Measurements from ENCODE around the gene GALNT2. TPM values are rescaled to one million over a fixed set of nuclear protein-coding genes. Genes with fewer than 3 reads are reported as not detected.

Gene GALNT2
- polyA plus RNA-seq, 1 of the 3 experiments (the other 2 are of a cell fraction): 118 TPM

- TF ChIP-seq USF1 (IDR thresholded peaks at IDR 0.05; ENCODE audit: borderline replicate concordance, low read depth): no peak
These were observed 43.0 kb downstream of the GALNT2 start (continued) for GRCh38 chr1:230109895-230110667.

GRCh38 chr1:230110971-230111370 lies 43.9 kb downstream of the GALNT2 start:
- ChIA-PET CTCF (interaction anchor here (1.0 to 3.4 kb wide), 7 partner anchors 9 to 552 kb away, joined by 3 to 10 read pairs (median 4); partner anchors contain the start of gene ABCB10), POLR2A (no interaction called here)
- peaks cover 38% of the 10 kb centered on the region for H4K20me1 ChIP-seq (ENCODE audit: insufficient read depth)
- H3K36me3 ChIP-seq (replicated peaks in 1 of 2; ENCODE audit: control insufficient read depth in 1 of 2, insufficient read depth in 2 of 2, low read length in 1 of 2): peaks cover 0 to 3% of the 10 kb centered on the region in 2 experiments
- WGBS (ENCODE audit: low lambda C conversion rate): 88% methylated on average over 8 of the region's 8 CpGs
- H3K27ac ChIP-seq (ENCODE audit: low read depth in 2 of 2, low read length in 1 of 2): no peak overlapping the region
- TF ChIP-seq CTCF (IDR thresholded peaks at IDR 0.05): no peak
- no peak for TF ChIP-seq SIN3A (IDR thresholded peaks at IDR 0.05; ENCODE audit: borderline replicate concordance, low read depth, low read length)
- TF ChIP-seq SMC3 (IDR thresholded peaks at IDR 0.05; ENCODE audit: low read depth, low read length): no peak
- no peak for TF ChIP-seq RXRA (IDR thresholded peaks at IDR 0.05; ENCODE audit: borderline replicate concordance, low read depth)
- H3F3A ChIP-seq (replicated peaks; ENCODE audit: insufficient read depth): peaks cover 3% of the 10 kb centered on the region
- H3K4me3 ChIP-seq (ENCODE audit: low read depth in 2 of 2, low read length in 1 of 2): no peak overlapping the region
- H2AFZ ChIP-seq (ENCODE audit: low read depth): no peak overlapping the region
- H3K9me3 ChIP-seq: no peaks in the 10 kb centered on the region
- peaks cover 30 to 60% of the 10 kb centered on the region in 2 experiments for H3K4me1 ChIP-seq (ENCODE audit: control insufficient read depth in 1 of 2, insufficient read depth in 2 of 2, low read depth in 1 of 2, low read length in 1 of 2)
- no peaks in the 10 kb centered on the region for H3K27me3 ChIP-seq (ENCODE audit: insufficient read depth)
- H3K4me2 ChIP-seq: no peak overlapping the region
- H3K9ac ChIP-seq: no peak overlapping the region
- no peaks in the 10 kb centered on the region for H3K9me2 ChIP-seq
- DNase-seq: no peak
- peaks cover 97% of the 10 kb centered on the region for H3K79me2 ChIP-seq (ENCODE audit: insufficient read depth)

GRCh38 chr1:230112131-230112701 lies 45.2 kb downstream of the GALNT2 start:
- H3K79me2 ChIP-seq (ENCODE audit: insufficient read depth): peaks cover 97% of the 10 kb centered on the region
- 0 out of 2 replicates have a peak overlapping the region, but pooled peaks have one; percentile 5 for H3K4me2 ChIP-seq
- no peaks in the 10 kb centered on the region for H3K27me3 ChIP-seq (ENCODE audit: insufficient read depth)
- peaks cover 39% of the 10 kb centered on the region for H4K20me1 ChIP-seq (ENCODE audit: insufficient read depth)
- H3F3A ChIP-seq (replicated peaks; ENCODE audit: insufficient read depth): no peaks in the 10 kb centered on the region
- peak; percentile 71 for DNase-seq
- 64% methylated on average over 7 of the region's 7 CpGs for WGBS (ENCODE audit: low lambda C conversion rate)
- H3K9ac ChIP-seq: no peak overlapping the region
- peaks cover 0 to 8% of the 10 kb centered on the region in 2 experiments for H3K36me3 ChIP-seq (replicated peaks in 1 of 2; ENCODE audit: control insufficient read depth in 1 of 2, insufficient read depth in 2 of 2, low read length in 1 of 2)
- no peaks in the 10 kb centered on the region for H3K9me2 ChIP-seq
- peaks cover 23 to 48% of the 10 kb centered on the region in 2 experiments for H3K4me1 ChIP-seq (ENCODE audit: control insufficient read depth in 1 of 2, insufficient read depth in 2 of 2, low read depth in 1 of 2, low read length in 1 of 2)
- ChIA-PET POLR2A (no interaction called here), CTCF (interaction anchor here (0.7 to 3.4 kb wide), 6 partner anchors 8 to 451 kb away, joined by 3 to 10 read pairs (median 4); no protein-coding TSS in a partner anchor)
- no peak overlapping the region for H2AFZ ChIP-seq (ENCODE audit: low read depth)
- H3K9me3 ChIP-seq: no peaks in the 10 kb centered on the region
- H3K4me3 ChIP-seq (ENCODE audit: low read depth in 2 of 2, low read length in 1 of 2): no peak overlapping the region
- peak overlapping the region in 1 of 2 experiments; percentile 64; a peak in 2 of 4 replicates for H3K27ac ChIP-seq (ENCODE audit: low read depth in 2 of 2, low read length in 1 of 2)
- no peak for TF ChIP-seq ZBTB33 (IDR thresholded peaks at IDR 0.05; ENCODE audit: borderline replicate concordance, low read depth)
- no peak for TF ChIP-seq USF2 (IDR thresholded peaks at IDR 0.05; ENCODE audit: borderline replicate concordance, low read depth, low read length)
- no peak for TF ChIP-seq USF1 (IDR thresholded peaks at IDR 0.05; ENCODE audit: borderline replicate concordance, low read depth)
- no peak for TF ChIP-seq EP300 (IDR thresholded peaks at IDR 0.05; ENCODE audit: borderline replicate concordance in 1 of 2, low read depth in 1 of 2, low read length in 1 of 2)
- no peak for TF ChIP-seq TCF12 (IDR thresholded peaks at IDR 0.05)
- TF ChIP-seq RFX5 (IDR thresholded peaks at IDR 0.05; ENCODE audit: low read length): no peak
- no peak for TF ChIP-seq TAF1 (IDR thresholded peaks at IDR 0.05; ENCODE audit: borderline replicate concordance, low read depth, low read length)
- no peak for TF ChIP-seq CHD2 (IDR thresholded peaks at IDR 0.05; ENCODE audit: low read length, partially characterized antibody)
- no peak for TF ChIP-seq MAX (IDR thresholded peaks at IDR 0.05; ENCODE audit: low read depth)
- no peak for TF ChIP-seq SIN3A (IDR thresholded peaks at IDR 0.05; ENCODE audit: borderline replicate concordance, low read depth, low read length)
- no peak for TF ChIP-seq RCOR1 (IDR thresholded peaks at IDR 0.05; ENCODE audit: low read length)
- TF ChIP-seq FOXJ3 (CRISPR knock-in tag; IDR thresholded peaks at IDR 0.05): no peak
